Measurements from ENCODE around the gene GLCCI1. TPM values are rescaled to one million over a fixed set of nuclear protein-coding genes. Genes with fewer than 3 reads are reported as not detected.

GLCCI1 gene
- total RNA-seq, 4 donors from 2014 or later, result 17.5 to 27.1 (median 20.7) TPM

- DNase-seq (ENCODE audit: low spot score in 2 of 2), result no peak
- 66% methylated on average over 7 of the region's 7 CpGs for WGBS, 2 donors
- intact Hi-C loops (cut with DNase I; ENCODE audit: low total_unique reads), result no loop called here
- TF ChIP-seq POLR2A (IDR thresholded peaks at IDR 0.05), result no peak
- no peak overlapping the region for H3K4me3 ChIP-seq (ENCODE audit: low read depth, poor library complexity, severe bottlenecking)
These were observed 45.8 kb upstream of the GLCCI1 start for GRCh38 chr7:7922684-7923385.

GRCh38 chr7:7923818-7924217, 44.8 kb upstream of the GLCCI1 start:
- intact Hi-C loops (cut with DNase I; ENCODE audit: low total_unique reads), result no loop called here
- WGBS, 2 donors, result 63% methylated on average over 1 of the region's 1 CpG
- TF ChIP-seq CTCF (IDR thresholded peaks at IDR 0.05) (no peak), POLR2A (IDR thresholded peaks at IDR 0.05) (no peak)
- DNase-seq (ENCODE audit: low spot score in 2 of 2), result no peak
- H3K4me3 ChIP-seq (ENCODE audit: low read depth, poor library complexity, severe bottlenecking), result no peak overlapping the region

GRCh38 chr7:7924303-7924702, 44.3 kb upstream of the GLCCI1 start:
- TF ChIP-seq CTCF (IDR thresholded peaks at IDR 0.05) (no peak), POLR2A (IDR thresholded peaks at IDR 0.05) (no peak)
- no peak overlapping the region for H3K4me3 ChIP-seq (ENCODE audit: low read depth, poor library complexity, severe bottlenecking)
- intact Hi-C loops (cut with DNase I; ENCODE audit: low total_unique reads), result no loop called here

GRCh38 chr7:7931626-7932025, 37.0 kb upstream of the GLCCI1 start:
- WGBS, 2 donors, result 83 to 93% methylated on average over 2 of the region's 2 CpGs
- no peak for DNase-seq (ENCODE audit: low spot score in 2 of 2)
- intact Hi-C loops (cut with DNase I; ENCODE audit: low total_unique reads), result no loop called here
- no peak for TF ChIP-seq POLR2A (IDR thresholded peaks at IDR 0.05)
- TF ChIP-seq CTCF (IDR thresholded peaks at IDR 0.05), result no peak
- no peak overlapping the region for H3K4me3 ChIP-seq (ENCODE audit: low read depth, poor library complexity, severe bottlenecking)

More at GRCh38 chr7:7924303-7924702, 44.3 kb upstream of the GLCCI1 start:
- no peak for DNase-seq (ENCODE audit: low spot score in 2 of 2)

GRCh38 chr7:7932553-7932952, 36.0 kb upstream of the GLCCI1 start:
- WGBS, 2 donors, result 95 to 97% methylated on average over 3 of the region's 3 CpGs
- DNase-seq (ENCODE audit: low spot score in 2 of 2), result no peak

More at GRCh38 chr7:7932553-7932952, 36.0 kb upstream of the GLCCI1 start:
- TF ChIP-seq POLR2A (IDR thresholded peaks at IDR 0.05), result no peak
- no peak for TF ChIP-seq CTCF (IDR thresholded peaks at IDR 0.05)
- intact Hi-C loops (cut with DNase I; ENCODE audit: low total_unique reads), result no loop called here
- H3K4me3 ChIP-seq (ENCODE audit: low read depth, poor library complexity, severe bottlenecking), result no peak overlapping the region

Measured in lower leg skin (tissue), 4 donors.